GM21619 (cell line): ENCODE measurements around the gene APCDD1L.

Source experiments
- ATAC-seq: cut with Tn5 transposase; IDR thresholded peaks from one replicate; pipeline ENCODE4 v1.9.1; 2021; ENCODE audit not compliant: unreplicated experiment

APCDD1L gene

GRCh38 chr20:58492795-58493524, 22.2 kb downstream of the APCDD1L start:
- ATAC-seq, result no peak

GRCh38 chr20:58492074-58492718, 23.0 kb downstream of the APCDD1L start:
- no peak for ATAC-seq

GRCh38 chr20:58486207-58486606, 29.0 kb downstream of the APCDD1L start:
- ATAC-seq, result no peak

DNA sequence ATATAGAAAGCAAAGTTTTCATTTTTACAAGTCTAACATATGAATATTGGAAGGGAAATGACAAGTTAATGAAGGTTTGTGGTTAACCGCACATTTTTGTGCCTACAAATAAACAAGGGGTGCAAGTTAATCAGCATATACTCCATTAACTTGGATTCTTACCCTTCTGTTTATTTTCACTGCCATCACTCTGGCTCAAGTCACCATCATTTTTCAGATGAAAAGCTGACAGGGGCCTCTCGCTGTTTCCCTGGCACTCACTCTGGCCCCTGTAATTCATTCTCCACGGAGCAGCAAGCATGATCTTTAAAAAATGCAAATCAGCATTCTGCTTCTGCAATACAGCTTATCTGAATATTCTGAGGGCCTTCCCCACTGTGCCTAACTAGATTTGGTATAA, 29.8 kb downstream of the APCDD1L start:
- ATAC-seq, result no peak

- no peak for ATAC-seq
Observed at GRCh38 chr20:58483470-58483869, 31.7 kb downstream of the APCDD1L start.

- ATAC-seq, result no peak
Observed at GRCh38 chr20:58483051-58483450, 32.1 kb downstream of the APCDD1L start.

GRCh38 chr20:58482416-58482815, 32.8 kb downstream of the APCDD1L start:
- no peak for ATAC-seq

DNA sequence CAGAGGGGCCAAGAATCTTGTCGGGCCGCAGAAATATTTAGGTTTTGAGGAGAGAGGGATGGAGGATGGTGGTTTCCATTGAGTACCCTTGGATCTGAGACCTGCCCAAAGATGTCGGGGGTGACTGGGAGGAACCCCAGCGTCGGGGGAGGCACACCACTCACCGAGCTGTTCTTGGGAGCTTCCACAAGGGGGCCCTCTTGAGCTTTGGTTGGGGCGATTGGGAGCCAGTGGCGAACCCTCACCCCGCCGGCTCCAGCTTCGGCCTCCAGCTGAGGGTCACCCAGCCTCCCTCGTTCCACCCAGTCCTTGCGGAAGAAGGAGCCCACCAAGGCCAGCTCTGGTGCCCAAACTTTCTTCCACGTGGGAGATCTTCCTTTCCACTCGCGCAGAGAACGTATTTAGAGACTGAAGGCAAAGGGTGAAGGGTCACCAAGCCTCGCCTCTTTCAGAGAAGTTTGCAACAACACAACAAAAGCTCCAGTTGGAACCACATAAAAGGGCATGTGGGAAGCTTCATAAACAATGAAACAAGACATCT, 33.6 kb downstream of the APCDD1L start:
- no peak for ATAC-seq

- ATAC-seq, result no peak
Observed at GRCh38 chr20:58480551-58481336, 34.5 kb downstream of the APCDD1L start.

- no peak for ATAC-seq
Observed at GRCh38 chr20:58479726-58480440, 35.3 kb downstream of the APCDD1L start.

- ATAC-seq, result no peak
Observed at GRCh38 chr20:58478141-58478805, 36.9 kb downstream of the APCDD1L start.

GRCh38 chr20:58475466-58475865, 39.7 kb downstream of the APCDD1L start:
- no peak for ATAC-seq

DNA sequence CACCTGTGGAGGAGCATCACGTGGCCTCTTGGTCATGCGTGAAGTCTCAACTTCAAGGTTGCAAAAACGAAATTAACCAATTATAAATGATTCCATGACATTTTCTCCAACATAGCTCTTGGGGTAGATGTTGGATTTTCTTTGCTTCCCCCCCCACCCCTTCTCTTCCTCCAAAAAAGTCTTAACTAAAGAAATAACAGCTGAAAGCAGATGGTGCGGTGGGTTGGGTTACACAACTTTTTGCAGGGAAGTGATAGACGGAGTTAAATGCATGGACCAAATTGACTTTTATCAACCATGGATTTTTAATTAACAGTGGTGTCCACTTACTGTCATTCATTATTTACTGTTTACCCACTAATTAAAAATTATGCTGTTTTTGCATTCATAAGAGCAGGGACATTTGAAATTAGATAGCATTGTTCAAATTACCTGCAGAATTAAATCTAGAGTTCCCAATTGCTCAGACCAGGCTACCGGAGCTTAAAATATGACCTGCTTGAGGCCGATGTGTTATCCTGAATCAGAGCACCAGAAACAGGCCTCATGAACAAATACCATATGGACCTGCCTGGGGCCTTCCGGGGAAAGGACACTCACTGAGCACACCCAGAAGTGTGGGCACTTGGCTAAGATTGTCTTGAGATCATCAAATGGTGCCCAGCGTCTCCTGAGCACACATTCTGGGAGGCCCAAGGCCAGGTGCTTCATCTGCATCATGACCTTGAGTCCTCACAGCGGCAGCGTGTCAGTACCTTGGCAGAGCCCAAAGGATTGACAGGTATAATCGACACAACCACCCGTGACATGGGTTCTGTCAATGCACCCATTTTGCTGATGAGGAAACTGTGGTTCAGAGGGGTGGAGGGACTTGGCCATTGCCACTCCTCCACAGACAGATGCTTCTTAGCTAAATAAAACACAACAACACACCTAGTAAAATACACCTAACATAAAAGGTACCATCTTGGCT, 41.5 kb downstream of the APCDD1L start:
- no peak for ATAC-seq

GRCh38 chr20:58472273-58473018, 42.8 kb downstream of the APCDD1L start:
- no peak for ATAC-seq

- no peak for ATAC-seq
Observed at GRCh38 chr20:58471193-58472164, 43.7 kb downstream of the APCDD1L start.

DNA sequence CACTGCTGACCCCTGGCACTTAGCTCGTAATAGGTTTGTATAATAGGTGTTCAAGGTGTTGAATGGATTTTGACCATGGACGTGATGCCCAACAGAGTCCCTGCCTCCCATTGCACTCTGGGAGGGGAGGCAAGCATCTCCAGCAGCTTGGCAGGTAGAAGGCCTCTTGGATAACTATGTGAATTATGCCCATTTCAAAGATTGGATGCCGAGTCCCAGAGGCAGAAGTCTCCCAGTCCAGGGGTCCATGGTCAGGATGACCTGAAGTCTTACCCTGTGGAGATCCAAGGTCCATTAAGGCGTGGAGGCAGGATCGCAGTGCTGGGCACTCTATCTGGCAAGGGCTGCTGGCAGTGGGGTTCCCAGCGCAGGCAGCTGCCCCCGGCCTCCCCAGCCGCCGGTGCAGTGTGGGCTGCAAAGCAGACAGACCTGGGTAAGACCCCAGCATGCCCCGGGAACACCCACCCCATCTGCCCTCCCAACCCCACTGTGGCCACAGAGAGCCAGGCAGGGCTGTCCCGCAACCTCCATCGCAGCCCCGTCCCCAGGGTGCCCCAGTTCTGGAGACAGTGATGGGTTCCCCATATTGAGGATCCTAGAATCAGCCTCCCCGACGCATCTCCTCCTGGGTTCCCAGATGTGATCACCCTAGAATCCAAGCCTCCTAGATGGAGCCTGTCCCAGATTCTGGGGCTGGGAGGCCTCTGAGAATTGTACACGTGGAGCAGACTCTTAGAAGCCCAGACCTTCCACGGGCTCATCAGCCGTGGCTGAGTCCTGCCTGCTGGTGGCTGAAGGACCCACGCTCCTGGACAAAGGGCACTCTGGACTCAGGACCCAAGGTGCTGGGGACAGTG, 44.6 kb downstream of the APCDD1L start:
- no peak for ATAC-seq

GRCh38 chr20:58469616-58470015, 45.6 kb downstream of the APCDD1L start:
- ATAC-seq, result no peak
